VCaP (cell line): Measurements from ENCODE around the gene CTDP1.

Experiments used
- H3K27ac ChIP-seq: fragments of 450-650 bp; 2 replicates; pipeline ENCODE4 v1.5.1; 2017
- TF ChIP-seq, protein P1 (sequence below): fragments of 450-650 bp; conservative IDR thresholded peaks from 2 replicates; pipeline ENCODE4 v1.5.1; 2017; ENCODE audit warnings: mild to moderate bottlenecking, moderate library complexity

CTDP1 gene

DNA sequence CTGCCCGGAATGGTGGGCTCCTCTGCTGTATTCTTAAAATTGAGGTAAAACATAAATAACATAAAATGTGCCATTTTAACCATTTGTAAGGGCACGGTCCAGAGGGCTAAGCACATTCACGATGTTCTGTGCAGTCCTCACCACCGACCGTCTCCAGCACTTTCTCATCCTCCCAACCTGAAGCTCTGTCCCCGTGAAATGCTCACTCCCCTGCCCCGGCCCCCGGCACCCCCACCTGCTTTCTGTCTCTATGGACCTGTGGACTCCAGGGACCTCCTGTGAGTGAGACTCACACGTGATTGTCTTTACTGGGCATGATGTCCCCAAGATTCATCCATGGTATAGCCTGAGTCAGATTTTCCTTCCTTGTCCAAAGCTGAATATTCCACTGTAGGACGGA lies 38.7 kb upstream of the CTDP1 start:
- H3K27ac ChIP-seq, result no peak overlapping the region
- TF ChIP-seq, protein P1, sequence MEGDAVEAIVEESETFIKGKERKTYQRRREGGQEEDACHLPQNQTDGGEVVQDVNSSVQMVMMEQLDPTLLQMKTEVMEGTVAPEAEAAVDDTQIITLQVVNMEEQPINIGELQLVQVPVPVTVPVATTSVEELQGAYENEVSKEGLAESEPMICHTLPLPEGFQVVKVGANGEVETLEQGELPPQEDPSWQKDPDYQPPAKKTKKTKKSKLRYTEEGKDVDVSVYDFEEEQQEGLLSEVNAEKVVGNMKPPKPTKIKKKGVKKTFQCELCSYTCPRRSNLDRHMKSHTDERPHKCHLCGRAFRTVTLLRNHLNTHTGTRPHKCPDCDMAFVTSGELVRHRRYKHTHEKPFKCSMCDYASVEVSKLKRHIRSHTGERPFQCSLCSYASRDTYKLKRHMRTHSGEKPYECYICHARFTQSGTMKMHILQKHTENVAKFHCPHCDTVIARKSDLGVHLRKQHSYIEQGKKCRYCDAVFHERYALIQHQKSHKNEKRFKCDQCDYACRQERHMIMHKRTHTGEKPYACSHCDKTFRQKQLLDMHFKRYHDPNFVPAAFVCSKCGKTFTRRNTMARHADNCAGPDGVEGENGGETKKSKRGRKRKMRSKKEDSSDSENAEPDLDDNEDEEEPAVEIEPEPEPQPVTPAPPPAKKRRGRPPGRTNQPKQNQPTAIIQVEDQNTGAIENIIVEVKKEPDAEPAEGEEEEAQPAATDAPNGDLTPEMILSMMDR, result no peak

DNA sequence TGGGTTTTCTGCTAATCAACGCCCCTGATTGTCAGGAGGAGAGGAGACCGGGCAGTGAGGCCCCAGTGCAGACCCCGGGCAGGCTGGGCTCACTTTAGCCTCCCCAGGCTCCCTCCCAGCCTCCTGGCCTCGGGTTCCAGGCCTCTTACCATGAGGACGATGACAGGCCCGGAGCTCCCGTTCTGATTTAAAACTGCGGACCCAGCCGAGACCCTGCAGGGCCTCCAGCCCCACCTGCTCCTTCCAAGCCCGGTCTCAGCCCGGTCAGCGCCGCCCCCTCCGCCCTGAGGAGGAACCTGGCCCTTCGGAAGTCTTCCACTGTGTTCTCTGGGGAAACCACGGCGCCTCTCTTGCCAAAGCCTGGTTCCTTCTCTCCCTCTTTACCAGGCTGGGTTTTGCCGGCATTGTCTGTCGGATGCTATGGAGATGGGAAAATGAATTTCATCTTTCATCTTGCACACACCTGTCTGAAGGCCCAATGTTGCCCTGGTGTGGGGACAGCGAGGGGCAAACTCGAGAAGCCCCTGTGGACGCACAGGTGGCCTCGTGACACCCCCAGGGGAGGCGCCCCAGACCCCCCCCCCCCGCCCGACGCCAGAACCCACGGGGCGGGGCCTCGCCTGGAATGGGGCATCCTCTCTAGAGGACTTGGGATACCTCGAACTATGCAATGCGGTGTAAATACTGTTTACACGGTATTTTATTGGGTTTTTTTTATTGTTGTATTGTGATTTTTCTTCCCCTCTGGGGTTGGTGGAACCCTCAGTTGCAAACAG lies 37.7 kb upstream of the CTDP1 start:
- TF ChIP-seq, protein P1, result no peak
- H3K27ac ChIP-seq, result no peak overlapping the region

DNA sequence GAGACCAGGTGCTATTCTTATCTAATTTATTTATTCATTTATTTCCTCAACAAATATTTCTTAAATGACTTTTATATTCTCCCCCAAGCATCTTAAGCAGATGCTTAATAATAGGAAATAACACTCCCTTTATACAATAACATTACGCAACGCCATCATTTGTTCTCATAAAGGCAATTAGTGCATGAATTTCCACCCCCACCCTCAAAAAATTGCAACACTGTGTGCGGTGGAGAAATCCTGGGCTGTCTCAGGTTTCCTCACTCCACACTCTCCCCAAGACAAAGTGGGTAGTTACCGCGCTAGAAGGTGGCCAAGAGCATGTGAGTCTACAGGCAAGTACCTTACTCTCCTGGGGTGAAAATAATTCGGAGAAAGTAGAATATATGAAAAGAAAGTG lies 37.0 kb upstream of the CTDP1 start:
- H3K27ac ChIP-seq, result no peak overlapping the region
- TF ChIP-seq, protein P1, result no peak

DNA sequence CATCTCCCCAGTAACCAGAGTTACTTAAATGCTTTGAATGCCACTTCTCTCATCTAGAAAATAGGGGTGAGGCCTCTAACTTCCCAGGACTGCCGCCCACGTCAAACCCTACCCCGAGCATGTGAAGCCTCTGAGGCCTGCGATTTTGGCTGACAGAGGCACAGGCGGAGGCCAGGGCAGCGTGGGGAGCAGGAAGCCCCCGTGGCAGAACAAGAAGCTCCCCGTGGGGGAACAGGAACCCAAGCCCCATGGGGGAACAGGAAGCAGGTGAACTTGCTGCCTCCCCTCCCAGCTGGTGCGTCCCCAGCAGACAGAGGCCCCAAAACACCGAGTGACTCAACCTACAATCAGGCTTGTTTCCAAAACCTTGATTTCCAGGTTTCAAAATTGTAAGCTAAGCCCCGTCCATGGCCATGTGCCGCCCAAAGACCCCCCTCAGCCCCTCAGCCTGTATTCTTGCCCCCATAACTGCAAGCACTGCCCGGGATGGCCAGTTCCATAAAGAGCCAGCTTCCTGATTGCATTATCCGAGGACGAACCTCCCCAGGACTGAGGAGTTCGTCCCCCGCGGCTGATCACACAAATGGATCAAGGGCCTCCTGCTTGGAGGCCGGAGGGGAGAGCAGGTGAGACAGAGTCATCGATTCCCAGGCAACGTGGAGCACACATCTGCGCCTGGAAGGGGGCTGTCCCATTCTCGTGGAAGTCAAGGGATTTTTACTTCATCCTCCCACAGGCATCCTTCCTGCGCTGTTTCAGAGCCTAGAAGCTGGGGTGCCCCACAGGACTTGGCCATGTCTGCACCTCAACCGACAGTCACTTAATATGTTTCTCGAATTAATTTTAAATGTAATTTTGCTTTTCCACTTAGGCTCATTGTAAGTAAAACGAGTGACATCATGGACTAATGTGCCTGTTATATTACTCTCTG lies 36.3 kb upstream of the CTDP1 start:
- H3K27ac ChIP-seq, result no peak overlapping the region
- TF ChIP-seq, protein P1, result no peak

DNA sequence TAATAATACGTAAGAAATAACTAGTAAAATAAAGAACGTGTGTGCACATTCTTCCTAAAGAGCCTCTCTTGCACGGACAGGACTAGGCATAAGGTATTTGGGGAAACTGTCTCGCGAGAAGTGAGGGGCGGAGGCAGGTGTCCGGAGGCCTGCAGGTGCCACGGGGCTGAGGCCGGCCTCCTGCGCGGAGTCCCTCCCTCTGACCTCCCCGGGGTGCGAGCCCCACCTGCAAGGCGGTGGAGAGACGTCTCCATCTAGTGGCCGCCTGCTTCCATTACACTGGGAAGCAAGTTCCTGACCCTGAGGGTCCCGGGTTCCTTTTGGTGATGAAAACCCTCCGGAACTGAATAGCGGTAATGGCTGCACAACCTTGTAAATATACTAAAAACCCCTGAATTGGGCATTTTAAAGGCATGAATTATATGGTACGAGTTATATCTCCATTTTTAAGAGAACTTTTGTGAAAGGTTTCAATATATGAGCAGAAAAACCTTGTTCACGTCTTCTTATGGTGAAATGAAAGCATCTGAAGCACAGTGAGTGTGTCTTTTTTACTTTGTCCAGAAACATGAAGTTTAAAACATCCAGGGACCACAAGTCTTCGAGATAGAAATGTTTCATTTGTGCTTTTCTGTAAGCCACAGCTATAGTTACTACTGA lies 35.5 kb upstream of the CTDP1 start:
- TF ChIP-seq, protein P1, result peak; percentile 98
- H3K27ac ChIP-seq, result no peak overlapping the region

DNA sequence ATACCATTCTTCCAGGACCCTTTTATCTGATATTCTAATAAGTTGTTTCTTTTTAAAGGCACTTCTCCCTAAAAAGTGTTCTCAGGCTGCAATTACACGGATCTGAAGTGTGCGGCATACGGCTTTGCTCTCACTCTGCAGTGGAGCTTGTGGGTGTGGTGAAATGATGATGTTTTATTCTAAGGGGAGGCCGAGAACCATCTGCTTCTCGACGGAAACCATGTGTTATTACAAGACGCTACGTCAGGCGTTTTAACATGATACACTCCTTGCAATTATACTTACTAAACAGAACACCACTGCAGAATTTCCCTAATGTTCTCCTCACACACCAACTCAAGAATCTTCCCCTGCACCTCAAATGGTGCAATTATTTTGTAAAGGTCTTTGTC lies 34.9 kb upstream of the CTDP1 start:
- H3K27ac ChIP-seq, result no peak overlapping the region
- TF ChIP-seq, protein P1, result no peak
